GM12878 (cell line): ENCODE data around the gene NDUFV3. TPM values are rescaled to one million over a fixed set of nuclear protein-coding genes. Genes with fewer than 3 reads are reported as not detected.

Experiments
- ATAC-seq: fragments of 200-7000 bp; cut with Tn5 transposase; 3 replicates; pipeline ENCODE4 v1.9.1; 2020; ENCODE audit warnings: mild to moderate bottlenecking, moderate library complexity
- BruUV-seq: library from RNA; stranded (reverse); fragments of 400-500 nt; replicated peaks from 2 replicates; lab custom pipeline; 2021; lab: Mats Ljungman, UMichigan
- CTCF ChIA-PET: fragments of 300-600 bp; sonication (Branson Sonifier 250); formaldehyde crosslinking; extraction: SDS; loops from one replicate; lab custom pipeline; 2021; ENCODE audit warnings: inconsistent platforms; lab: Yijun Ruan, JAX
- POLR2A ChIA-PET: fragments of 350-600 bp; formaldehyde crosslinking; extraction: SDS; loops from one replicate; lab custom pipeline; 2021; ENCODE audit warnings: inconsistent platforms; lab: Charles Lee
- RAD21 ChIA-PET: fragments of 300-600 bp; sonication (Branson Sonifier 250); formaldehyde crosslinking; loops from one replicate; lab custom pipeline; 2023; ENCODE audit warnings: antibody characterized with exemption; ENCODE audit not compliant: unreplicated experiment; lab: Charles Lee
- SMC1A ChIA-PET: fragments of 300-600 bp; sonication (Branson Sonifier 250); formaldehyde crosslinking; loops from one replicate; lab custom pipeline; 2023; ENCODE audit not compliant: unreplicated experiment, uncharacterized antibody; lab: Charles Lee
- DNase-seq: peaks from one replicate; pipeline ENCODE4 v3.0.0-alpha.2; 2011; ENCODE audit warnings: low read depth, low spot score
- FAIRE-seq: peaks from 3 replicates; lab custom pipeline; 2011; peaks lifted over from hg19 to GRCh38; lab: Jason Lieb, UNC
- H2AFZ ChIP-seq: 2 replicates; pipeline ENCODE4 v1.6.0; 2011; ENCODE audit warnings: low read depth, low read length, control low read depth; ENCODE audit not compliant: control insufficient read depth
- H3K27ac ChIP-seq: 2 replicates; pipeline ENCODE4 v1.5.1; 2011; ENCODE audit warnings: control low read depth; ENCODE audit not compliant: control insufficient read depth, insufficient read depth
- H3K27me3 ChIP-seq, 2 experiments: replicated peaks in 1 of 2; 2 replicates each; pipeline versions ENCODE4 v1.6.0 to v1.6.1; 2011; ENCODE audit warnings: low read length in 1 of 2; ENCODE audit not compliant: control insufficient read depth in 2 of 2, insufficient read depth in 2 of 2
- H3K36me3 ChIP-seq, 2 experiments: 2 replicates each; pipeline ENCODE4 v1.5.1; 2011; ENCODE audit warnings: low read length in 1 of 2; ENCODE audit not compliant: control insufficient read depth in 2 of 2, insufficient read depth in 2 of 2
- H3K4me1 ChIP-seq: 2 replicates; pipeline ENCODE4 v1.6.1; 2011; ENCODE audit warnings: mild to moderate bottlenecking, low read length, moderate library complexity, mixed read lengths; ENCODE audit not compliant: control insufficient read depth, insufficient read depth
- H3K4me2 ChIP-seq: 2 replicates; pipeline ENCODE4 v1.6.0; 2011; ENCODE audit warnings: control low read depth; ENCODE audit not compliant: control insufficient read depth, insufficient read depth
- H3K4me3 ChIP-seq: fragments of 200-600 bp; sonication (generic); 2 replicates; pipeline ENCODE4 v1.5.1; 2016
- H3K79me2 ChIP-seq: 2 replicates; pipeline ENCODE4 v1.6.0; 2011; ENCODE audit warnings: low read length; ENCODE audit not compliant: control insufficient read depth, insufficient read depth
- H3K9ac ChIP-seq: 2 replicates; pipeline ENCODE4 v1.8.0; 2011; ENCODE audit warnings: low read length, control low read depth, mixed read lengths; ENCODE audit not compliant: control insufficient read depth, insufficient read depth
- H3K9me3 ChIP-seq: replicated peaks from 3 replicates; pipeline ENCODE4 v1.5.1; 2011; ENCODE audit warnings: mild to moderate bottlenecking, low read length; ENCODE audit not compliant: control insufficient read depth, insufficient read depth
- H4K20me1 ChIP-seq: 2 replicates; pipeline ENCODE4 v1.6.0; 2011; ENCODE audit not compliant: control insufficient read depth, insufficient read depth
- ASH2L ChIP-seq: fragments of 300-600, 200-600 bp; sonication (generic); IDR thresholded peaks from 2 replicates; pipeline ENCODE4 v1.6.1; 2017; ENCODE audit warnings: low read depth, mild to moderate bottlenecking, borderline replicate concordance
- CREB1 ChIP-seq: IDR thresholded peaks from 2 replicates; pipeline ENCODE4 v1.6.1; 2012; ENCODE audit warnings: low read depth, mild to moderate bottlenecking, inconsistent platforms
- HSF1 ChIP-seq: fragments of 150-350 bp; IDR thresholded peaks from 2 replicates; pipeline ENCODE4 v1.6.1; 2014; ENCODE audit warnings: mild to moderate bottlenecking, low read depth, low read length
- IKZF1 ChIP-seq: fragments of 450-650 bp; conservative IDR thresholded peaks from 2 replicates; pipeline ENCODE4 v1.6.1; 2017; ENCODE audit warnings: antibody characterized with exemption, mild to moderate bottlenecking
- IRF4 ChIP-seq: IDR thresholded peaks from 2 replicates; pipeline ENCODE4 v1.6.1; 2011; ENCODE audit warnings: low read depth, low read length
- KAT2A ChIP-seq: conservative IDR thresholded peaks from 2 replicates; pipeline ENCODE4 v1.6.1; 2011; ENCODE audit warnings: low read depth, low read length; ENCODE audit not compliant: control insufficient read depth
- MTA2 ChIP-seq: fragments of 450-650 bp; IDR thresholded peaks from 2 replicates; pipeline ENCODE4 v1.6.1; 2016; ENCODE audit warnings: low read depth, mild to moderate bottlenecking, moderate library complexity
- NFYA ChIP-seq: IDR thresholded peaks from 2 replicates; pipeline ENCODE4 v1.6.1; 2011; ENCODE audit warnings: low read depth, mild to moderate bottlenecking, low read length, improper control_type of control experiment, borderline replicate concordance
- NR2C1 ChIP-seq: fragments of 450-650 bp; IDR thresholded peaks from 2 replicates; pipeline ENCODE4 v1.6.1; 2017; ENCODE audit warnings: antibody characterized with exemption, mild to moderate bottlenecking, moderate library complexity
- NR2C2 ChIP-seq: IDR thresholded peaks from 2 replicates; pipeline ENCODE4 v1.6.1; 2011; ENCODE audit warnings: borderline replicate concordance, low read depth; ENCODE audit not compliant: control insufficient read depth, insufficient read length
- SMAD5 ChIP-seq: IDR thresholded peaks from 2 replicates; pipeline ENCODE4 v1.6.1; 2016; ENCODE audit warnings: antibody characterized with exemption, low read depth
- STAT3 ChIP-seq: IDR thresholded peaks from 2 replicates; pipeline ENCODE4 v1.6.1; 2011; ENCODE audit warnings: low read depth, low read length, improper control_type of control experiment
- TBL1XR1 ChIP-seq: IDR thresholded peaks from 2 replicates; pipeline ENCODE4 v1.6.1; 2012; ENCODE audit warnings: low read depth, low read length, improper control_type of control experiment
- whole genome bisulfite sequencing: methylation state at CpG from one replicate; pipeline ENCODE4 v1.1.6; 2016; ENCODE audit warnings: low lambda C conversion rate; ENCODE audit not compliant: insufficient replicate concordance, insufficient coverage; ENCODE audit errors: missing lambda C conversion rate; 5-methylcytosine and 5-hydroxymethylcytosine counted together
- in situ Hi-C: fragments of 300-500 bp; cut with MboI; formaldehyde crosslinking; loops from 9 replicates; pipeline ENCODE4 v1.14.3; 2018; ENCODE audit warnings: mixed read lengths
- intact Hi-C: fragments of 100-400 bp; cut with micrococcal nuclease; formaldehyde crosslinking; loops from one replicate; pipeline ENCODE4 v1.14.2; 2022; ENCODE audit not compliant: unreplicated experiment
- polyA plus RNA-seq, 11 experiments: library from polyadenylated mRNA; depleted of rRNA in 4 of 11; unstranded in 6 of 11; stranded (reverse) in 5 of 11; fragments of >200 nt; fragmentation: Nextera tagmentation in 4 of 11; fragmentation: Illumina TruSeq in 1 of 11; extraction: Ambion mirVana in 4 of 11; extraction: Trizol in 1 of 11; gene quantifications; 1 replicate in 1 of 11; 2 replicates in 10 of 11; pipeline versions ENCODE4 v1.2.1 to v1.2.3, GENCODE V29; 2011 to 2016; ENCODE audit warnings: inconsistent platforms in 2 of 11, missing spikeins in 2 of 11, low read depth in 1 of 11
- total RNA-seq, 4 experiments: library from RNA; depleted of rRNA in 3 of 4; stranded (reverse); fragments of >200 nt in 3 of 4; fragmentation: Illumina TruSeq in 1 of 4; extraction: Trizol in 1 of 4; gene quantifications; 2 replicates each; pipeline versions ENCODE4 v1.2.1 to v1.2.3, GENCODE V29; 2013 to 2021
- TF ChIP-seq, protein P1 (sequence below): fragments of 450-650 bp; IDR thresholded peaks from 2 replicates; pipeline ENCODE4 v1.6.1; 2017; ENCODE audit warnings: mild to moderate bottlenecking, moderate library complexity
- TF ChIP-seq, protein P2 (sequence below): fragments of 150-350 bp; IDR thresholded peaks from 2 replicates; pipeline ENCODE4 v1.6.1; 2016; ENCODE audit warnings: low read depth, low read length

Gene NDUFV3
- total and polyA plus RNA-seq, 10 of the 15 experiments (the other 5 are each of a cell fraction or from before 2014, with no cell fraction given) = 7.0 to 44.7 (median 29.9) TPM

DNA sequence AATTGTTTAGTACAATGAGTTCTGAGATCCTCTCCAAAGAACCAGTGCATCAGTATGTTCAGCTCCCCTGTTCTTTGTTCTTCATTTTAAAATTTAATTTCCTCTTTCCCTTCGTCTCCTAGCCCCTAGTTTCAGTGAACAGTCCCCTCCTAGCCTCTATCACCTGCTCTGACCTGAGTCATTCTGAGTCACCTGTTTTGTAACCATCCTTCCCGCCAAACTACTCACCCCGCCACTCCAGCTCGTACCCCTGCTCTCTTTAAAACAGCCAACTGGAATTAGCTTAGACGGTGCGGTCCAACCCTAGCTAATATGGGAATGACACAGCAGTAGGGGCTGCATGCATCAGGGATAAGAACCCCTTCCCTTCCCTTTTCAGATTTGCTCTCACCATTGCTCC, 49.1 kb downstream of the NDUFV3 start:
- intact Hi-C loops (no loop called here), in situ Hi-C loops (no loop called here)
- Histone ChIP-seq H3K9me3 (no peaks in the 10 kb centered on the region; the same call in 2 of the 3 replicates), H3K27me3 (no peaks in the 10 kb centered on the region), H3K27ac (no peak overlapping the region), H3K4me2 (no peak overlapping the region), H3K9ac (no peak overlapping the region), H3K4me1 (peaks cover 6% of the 10 kb centered on the region), H3K79me2 (no peaks in the 10 kb centered on the region), H4K20me1 (no peaks in the 10 kb centered on the region), H3K4me3 (no peak overlapping the region), H2AFZ (no peak overlapping the region), H3K36me3 (no peaks in the 10 kb centered on the region)
- BruUV-seq = no TSS peak
- ATAC-seq (no peak), DNase-seq (no peak), FAIRE-seq (no peak)
- ChIA-PET POLR2A (no interaction called here), CTCF (no interaction called here), SMC1A (no interaction called here), RAD21 (no interaction called here)
- WGBS = 36% methylated on average over 6 of the region's 6 CpGs
- TF ChIP-seq, protein P1, sequence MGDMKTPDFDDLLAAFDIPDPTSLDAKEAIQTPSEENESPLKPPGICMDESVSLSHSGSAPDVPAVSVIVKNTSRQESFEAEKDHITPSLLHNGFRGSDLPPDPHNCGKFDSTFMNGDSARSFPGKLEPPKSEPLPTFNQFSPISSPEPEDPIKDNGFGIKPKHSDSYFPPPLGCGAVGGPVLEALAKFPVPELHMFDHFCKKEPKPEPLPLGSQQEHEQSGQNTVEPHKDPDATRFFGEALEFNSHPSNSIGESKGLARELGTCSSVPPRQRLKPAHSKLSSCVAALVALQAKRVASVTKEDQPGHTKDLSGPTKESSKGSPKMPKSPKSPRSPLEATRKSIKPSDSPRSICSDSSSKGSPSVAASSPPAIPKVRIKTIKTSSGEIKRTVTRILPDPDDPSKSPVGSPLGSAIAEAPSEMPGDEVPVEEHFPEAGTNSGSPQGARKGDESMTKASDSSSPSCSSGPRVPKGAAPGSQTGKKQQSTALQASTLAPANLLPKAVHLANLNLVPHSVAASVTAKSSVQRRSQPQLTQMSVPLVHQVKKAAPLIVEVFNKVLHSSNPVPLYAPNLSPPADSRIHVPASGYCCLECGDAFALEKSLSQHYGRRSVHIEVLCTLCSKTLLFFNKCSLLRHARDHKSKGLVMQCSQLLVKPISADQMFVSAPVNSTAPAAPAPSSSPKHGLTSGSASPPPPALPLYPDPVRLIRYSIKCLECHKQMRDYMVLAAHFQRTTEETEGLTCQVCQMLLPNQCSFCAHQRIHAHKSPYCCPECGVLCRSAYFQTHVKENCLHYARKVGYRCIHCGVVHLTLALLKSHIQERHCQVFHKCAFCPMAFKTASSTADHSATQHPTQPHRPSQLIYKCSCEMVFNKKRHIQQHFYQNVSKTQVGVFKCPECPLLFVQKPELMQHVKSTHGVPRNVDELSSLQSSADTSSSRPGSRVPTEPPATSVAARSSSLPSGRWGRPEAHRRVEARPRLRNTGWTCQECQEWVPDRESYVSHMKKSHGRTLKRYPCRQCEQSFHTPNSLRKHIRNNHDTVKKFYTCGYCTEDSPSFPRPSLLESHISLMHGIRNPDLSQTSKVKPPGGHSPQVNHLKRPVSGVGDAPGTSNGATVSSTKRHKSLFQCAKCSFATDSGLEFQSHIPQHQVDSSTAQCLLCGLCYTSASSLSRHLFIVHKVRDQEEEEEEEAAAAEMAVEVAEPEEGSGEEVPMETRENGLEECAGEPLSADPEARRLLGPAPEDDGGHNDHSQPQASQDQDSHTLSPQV = no peak
- TF ChIP-seq, protein P2, sequence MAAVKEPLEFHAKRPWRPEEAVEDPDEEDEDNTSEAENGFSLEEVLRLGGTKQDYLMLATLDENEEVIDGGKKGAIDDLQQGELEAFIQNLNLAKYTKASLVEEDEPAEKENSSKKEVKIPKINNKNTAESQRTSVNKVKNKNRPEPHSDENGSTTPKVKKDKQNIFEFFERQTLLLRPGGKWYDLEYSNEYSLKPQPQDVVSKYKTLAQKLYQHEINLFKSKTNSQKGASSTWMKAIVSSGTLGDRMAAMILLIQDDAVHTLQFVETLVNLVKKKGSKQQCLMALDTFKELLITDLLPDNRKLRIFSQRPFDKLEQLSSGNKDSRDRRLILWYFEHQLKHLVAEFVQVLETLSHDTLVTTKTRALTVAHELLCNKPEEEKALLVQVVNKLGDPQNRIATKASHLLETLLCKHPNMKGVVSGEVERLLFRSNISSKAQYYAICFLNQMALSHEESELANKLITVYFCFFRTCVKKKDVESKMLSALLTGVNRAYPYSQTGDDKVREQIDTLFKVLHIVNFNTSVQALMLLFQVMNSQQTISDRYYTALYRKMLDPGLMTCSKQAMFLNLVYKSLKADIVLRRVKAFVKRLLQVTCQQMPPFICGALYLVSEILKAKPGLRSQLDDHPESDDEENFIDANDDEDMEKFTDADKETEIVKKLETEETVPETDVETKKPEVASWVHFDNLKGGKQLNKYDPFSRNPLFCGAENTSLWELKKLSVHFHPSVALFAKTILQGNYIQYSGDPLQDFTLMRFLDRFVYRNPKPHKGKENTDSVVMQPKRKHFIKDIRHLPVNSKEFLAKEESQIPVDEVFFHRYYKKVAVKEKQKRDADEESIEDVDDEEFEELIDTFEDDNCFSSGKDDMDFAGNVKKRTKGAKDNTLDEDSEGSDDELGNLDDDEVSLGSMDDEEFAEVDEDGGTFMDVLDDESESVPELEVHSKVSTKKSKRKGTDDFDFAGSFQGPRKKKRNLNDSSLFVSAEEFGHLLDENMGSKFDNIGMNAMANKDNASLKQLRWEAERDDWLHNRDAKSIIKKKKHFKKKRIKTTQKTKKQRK = no peak
- TF ChIP-seq NR2C2 (no peak), KAT2A (no peak), TBL1XR1 (no peak), IKZF1 (no peak), ASH2L (no peak), CREB1 (no peak), STAT3 (no peak), HSF1 (no peak), IRF4 (no peak), MTA2 (no peak), SMAD5 (no peak), NR2C1 (no peak), NFYA (no peak)
